WTC11 (cell line): ENCODE data around the gene TTC1. TPM values are rescaled to one million over a fixed set of nuclear protein-coding genes. Genes with fewer than 3 reads are reported as not detected.

Source experiments
- ATAC-seq: fragments of 200-7000 bp; cut with Tn5 transposase; 2 replicates; pipeline ENCODE4 v1.10.0; 2021; ENCODE audit warnings: mild to moderate bottlenecking, moderate library complexity
- CTCF ChIA-PET: fragments of 300-600 bp; sonication (Branson Sonifier 250); formaldehyde crosslinking; loops from one replicate; lab custom pipeline; 2021; ENCODE audit warnings: antibody characterized with exemption; lab: Charles Lee
- POLR2A ChIA-PET: fragments of 350-600 bp; sonication (Branson Sonifier 250); formaldehyde crosslinking; loops from one replicate; lab custom pipeline; 2021; ENCODE audit warnings: antibody characterized with exemption; lab: Charles Lee
- DNase-seq: peaks from one replicate; pipeline ENCODE4 v3.0.0; 2021; ENCODE audit warnings: low spot score
- H3K27ac Mint-ChIP-seq: 2 replicates; pipeline ENCODE4 v1.8.0; 2021; ENCODE audit warnings: mixed read lengths
- H3K27me3 Mint-ChIP-seq: 2 replicates; pipeline ENCODE4 v1.8.0; 2021; ENCODE audit warnings: low read depth, mild to moderate bottlenecking, moderate library complexity, mixed read lengths
- H3K36me3 Mint-ChIP-seq: 2 replicates; pipeline ENCODE4 v1.8.0; 2021; ENCODE audit warnings: mixed read lengths
- H3K4me1 Mint-ChIP-seq: 2 replicates; pipeline ENCODE4 v1.8.0; 2022; ENCODE audit warnings: mixed read lengths
- H3K4me3 Mint-ChIP-seq: 2 replicates; pipeline ENCODE4 v1.8.0; 2021; ENCODE audit warnings: mild to moderate bottlenecking, moderate library complexity, mixed read lengths
- H3K9me3 Mint-ChIP-seq: 2 replicates; pipeline ENCODE4 v1.8.0; 2021; ENCODE audit warnings: mixed read lengths
- AFF4 ChIP-seq: sonication (generic); formaldehyde crosslinking; IDR thresholded peaks from 2 replicates; pipeline ENCODE4 v1.8.1; 2023; ENCODE audit warnings: mild to moderate bottlenecking, missing genetic modification reagents, borderline replicate concordance
- ATF6 ChIP-seq: sonication (generic); formaldehyde crosslinking; IDR thresholded peaks from 2 replicates; pipeline ENCODE4 v1.8.1; 2023; ENCODE audit warnings: mild to moderate bottlenecking, missing genetic modification reagents
- KAT7 ChIP-seq: sonication (generic); formaldehyde crosslinking; IDR thresholded peaks from 2 replicates; pipeline ENCODE4 v1.8.1; 2023; ENCODE audit warnings: missing genetic modification reagents, mild to moderate bottlenecking, borderline replicate concordance
- MYBL2 ChIP-seq: sonication (generic); formaldehyde crosslinking; IDR thresholded peaks from 2 replicates; pipeline ENCODE4 v1.8.1; 2023; ENCODE audit warnings: mild to moderate bottlenecking, moderate library complexity, missing genetic modification reagents
- NFE2L1 ChIP-seq: sonication (generic); formaldehyde crosslinking; IDR thresholded peaks from 2 replicates; pipeline ENCODE4 v1.8.1; 2023; ENCODE audit warnings: missing genetic modification reagents
- NFYB ChIP-seq: sonication (generic); formaldehyde crosslinking; conservative IDR thresholded peaks from 2 replicates; pipeline ENCODE4 v1.8.0; 2022; ENCODE audit warnings: low read depth, missing genetic modification reagents
- NR2C2 ChIP-seq: sonication (generic); formaldehyde crosslinking; IDR thresholded peaks from 2 replicates; pipeline ENCODE4 v1.8.0; 2022; ENCODE audit warnings: mild to moderate bottlenecking, missing genetic modification reagents
- NR3C1 ChIP-seq: sonication (generic); formaldehyde crosslinking; conservative IDR thresholded peaks from 2 replicates; pipeline ENCODE4 v1.8.1; 2023; ENCODE audit warnings: low read depth, mild to moderate bottlenecking, missing genetic modification reagents
- PRDM15 ChIP-seq: sonication (generic); formaldehyde crosslinking; IDR thresholded peaks from 2 replicates; pipeline ENCODE4 v1.8.0; 2022; ENCODE audit warnings: missing genetic modification reagents
- PRRX2 ChIP-seq: fragments of 250-450 bp; sonication (Bioruptor Pico); IDR thresholded peaks from 2 replicates; pipeline ENCODE4 v1.8.0; 2021; ENCODE audit warnings: mild to moderate bottlenecking
- SMAD3 ChIP-seq: sonication (generic); formaldehyde crosslinking; IDR thresholded peaks from 2 replicates; pipeline ENCODE4 v1.8.0; 2022; ENCODE audit warnings: missing genetic modification reagents, mild to moderate bottlenecking, borderline replicate concordance
- STAT6 ChIP-seq: sonication (generic); formaldehyde crosslinking; conservative IDR thresholded peaks from 2 replicates; pipeline ENCODE4 v1.8.1; 2023; ENCODE audit warnings: mild to moderate bottlenecking, low read depth, missing genetic modification reagents, moderate library complexity
- TP53 ChIP-seq: sonication (generic); formaldehyde crosslinking; IDR thresholded peaks from 2 replicates; pipeline ENCODE4 v1.8.1; 2023; ENCODE audit warnings: mild to moderate bottlenecking, missing genetic modification reagents
- USF2 ChIP-seq: sonication (generic); formaldehyde crosslinking; IDR thresholded peaks from 2 replicates; pipeline ENCODE4 v1.8.1; 2023; ENCODE audit warnings: mild to moderate bottlenecking, missing genetic modification reagents, moderate library complexity
- ZNF121 ChIP-seq: sonication (generic); formaldehyde crosslinking; IDR thresholded peaks from 2 replicates; pipeline ENCODE4 v1.8.0; 2023; ENCODE audit warnings: missing genetic modification reagents
- ZSCAN18 ChIP-seq: fragments of 250-450 bp; sonication (Bioruptor Pico); IDR thresholded peaks from 2 replicates; pipeline ENCODE4 v2.1.2; 2022; ENCODE audit warnings: mild to moderate bottlenecking, moderate library complexity
- total RNA-seq: library from RNA; stranded (reverse); gene quantifications from 3 replicates; pipeline ENCODE4 v1.2.3, GENCODE V29; 2021

The TTC1 gene
- total RNA-seq, 1 experiment from 2014 or later = 47.4 TPM

- Mint-ChIP-seq H3K9me3 (no peaks in the 10 kb centered on the region), H3K27me3 (peaks cover 51% of the 10 kb centered on the region), H3K4me1 (peaks cover 12% of the 10 kb centered on the region), H3K27ac (no peak overlapping the region), H3K4me3 (no peak overlapping the region), H3K36me3 (no peaks in the 10 kb centered on the region)
- POLR2A ChIA-PET = no interaction called here
- ATAC-seq (no peak), DNase-seq (no peak)
- TF ChIP-seq NFYB (CRISPR knock-in tag) (no peak), KAT7 (CRISPR knock-in tag) (no peak), SMAD3 (CRISPR knock-in tag) (no peak), NFE2L1 (CRISPR knock-in tag) (no peak), MYBL2 (no peak), ATF6 (CRISPR knock-in tag) (no peak), STAT6 (CRISPR knock-in tag) (no peak), ZSCAN18 (CRISPR knock-in tag) (no peak), NR3C1 (CRISPR knock-in tag) (no peak), AFF4 (CRISPR knock-in tag) (no peak), TP53 (CRISPR knock-in tag) (no peak), USF2 (CRISPR knock-in tag) (no peak), PRRX2 (CRISPR knock-in tag) (no peak), NR2C2 (CRISPR knock-in tag) (no peak), ZNF121 (CRISPR knock-in tag) (no peak), PRDM15 (CRISPR knock-in tag) (no peak)
- CTCF ChIA-PET = no interaction called here
These were observed 39.0 kb upstream of the TTC1 start for GRCh38 chr5:159969966-159970365.
